IMR-90 (cell line): Measurements from ENCODE around the gene CSH2.
"Not testable (repeated sequence)": the region's sequence is repeated elsewhere in the genome, so short reads cannot be mapped to it uniquely, and the experiment has no call there.

Experiments
- POLR2A ChIP-seq: IDR thresholded peaks from 2 replicates; pipeline ENCODE4 v1.6.1; 2012; ENCODE audit warnings: mild to moderate bottlenecking, low read depth, low read length
- TF ChIP-seq, protein P1 (sequence below): conservative IDR thresholded peaks from 2 replicates; pipeline ENCODE4 v1.5.1; 2012; ENCODE audit warnings: mild to moderate bottlenecking, low read depth, low read length, improper control_type of control experiment
- TF ChIP-seq, protein P2 (sequence below): fragments of 150-350 bp; IDR thresholded peaks from 2 replicates; pipeline ENCODE4 v1.6.1; 2017; ENCODE audit warnings: mild to moderate bottlenecking, antibody characterized with exemption, low read length, low read depth

- TF ChIP-seq, protein P1, sequence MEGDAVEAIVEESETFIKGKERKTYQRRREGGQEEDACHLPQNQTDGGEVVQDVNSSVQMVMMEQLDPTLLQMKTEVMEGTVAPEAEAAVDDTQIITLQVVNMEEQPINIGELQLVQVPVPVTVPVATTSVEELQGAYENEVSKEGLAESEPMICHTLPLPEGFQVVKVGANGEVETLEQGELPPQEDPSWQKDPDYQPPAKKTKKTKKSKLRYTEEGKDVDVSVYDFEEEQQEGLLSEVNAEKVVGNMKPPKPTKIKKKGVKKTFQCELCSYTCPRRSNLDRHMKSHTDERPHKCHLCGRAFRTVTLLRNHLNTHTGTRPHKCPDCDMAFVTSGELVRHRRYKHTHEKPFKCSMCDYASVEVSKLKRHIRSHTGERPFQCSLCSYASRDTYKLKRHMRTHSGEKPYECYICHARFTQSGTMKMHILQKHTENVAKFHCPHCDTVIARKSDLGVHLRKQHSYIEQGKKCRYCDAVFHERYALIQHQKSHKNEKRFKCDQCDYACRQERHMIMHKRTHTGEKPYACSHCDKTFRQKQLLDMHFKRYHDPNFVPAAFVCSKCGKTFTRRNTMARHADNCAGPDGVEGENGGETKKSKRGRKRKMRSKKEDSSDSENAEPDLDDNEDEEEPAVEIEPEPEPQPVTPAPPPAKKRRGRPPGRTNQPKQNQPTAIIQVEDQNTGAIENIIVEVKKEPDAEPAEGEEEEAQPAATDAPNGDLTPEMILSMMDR: not testable (repeated sequence)
- not testable (repeated sequence) for TF ChIP-seq POLR2A
- TF ChIP-seq, protein P2, sequence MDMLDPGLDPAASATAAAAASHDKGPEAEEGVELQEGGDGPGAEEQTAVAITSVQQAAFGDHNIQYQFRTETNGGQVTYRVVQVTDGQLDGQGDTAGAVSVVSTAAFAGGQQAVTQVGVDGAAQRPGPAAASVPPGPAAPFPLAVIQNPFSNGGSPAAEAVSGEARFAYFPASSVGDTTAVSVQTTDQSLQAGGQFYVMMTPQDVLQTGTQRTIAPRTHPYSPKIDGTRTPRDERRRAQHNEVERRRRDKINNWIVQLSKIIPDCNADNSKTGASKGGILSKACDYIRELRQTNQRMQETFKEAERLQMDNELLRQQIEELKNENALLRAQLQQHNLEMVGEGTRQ: not testable (repeated sequence)
Measured at GRCh38 chr17:63894021-63894420, 20.5 kb upstream of the CSH2 start.
